Measurements from ENCODE around the gene RILPL1. TPM values are rescaled to one million over a fixed set of nuclear protein-coding genes. Genes with fewer than 3 reads are reported as not detected.

RILPL1 gene
- total and polyA plus RNA-seq, 9 of the 15 experiments (the other 6 are each of a cell fraction or from before 2014, with no cell fraction given), result 0.25 to 10.6 (median 8.6) TPM

- in situ Hi-C loops (cut with MboI) (no loop called here), intact Hi-C loops (cut with micrococcal nuclease) (no loop called here)
- Histone ChIP-seq H3K79me2 (ENCODE audit: control insufficient read depth, insufficient read depth, low read length) (no peaks in the 10 kb centered on the region), H3K4me2 (ENCODE audit: insufficient read depth, low read length) (no peak overlapping the region), H2AFZ (ENCODE audit: low read depth, low read length) (no peak overlapping the region), H3K27me3 (ENCODE audit: control insufficient read depth in 2 of 2, insufficient read depth in 2 of 2, low read length in 2 of 2) (no peaks in the 10 kb centered on the region), H3K4me3 (no peak overlapping the region), H3K9me3 (replicated peaks; ENCODE audit: control insufficient read depth, insufficient read depth, low read depth, low read length) (no peaks in the 10 kb centered on the region), H4K20me1 (replicated peaks; ENCODE audit: control insufficient read depth, insufficient read depth, low read length) (no peaks in the 10 kb centered on the region), H3K4me1 (replicated peaks in 1 of 2; ENCODE audit: control insufficient read depth in 2 of 2, insufficient read depth in 2 of 2, low read length in 2 of 2) (peaks cover 0 to 14% of the 10 kb centered on the region in 2 experiments; a peak in 1 of 5 replicates), H3K9me1 (ENCODE audit: control insufficient read depth, insufficient read depth, low read length) (no peaks in the 10 kb centered on the region), H3K36me3 (ENCODE audit: control insufficient read depth, insufficient read depth, low read length) (peaks cover 23% of the 10 kb centered on the region; the same call in 1 of the 3 replicates), H3K9ac (ENCODE audit: insufficient read depth in 1 of 2, low read depth in 2 of 2, low read length in 2 of 2) (no peak overlapping the region), H3K27ac (ENCODE audit: extremely low read depth, low read depth, low read length) (no peak overlapping the region)
- no TSS peak for BruUV-seq (replicated peaks)
- DNase-seq (ENCODE audit: extremely low read depth in 1 of 4, low spot score in 3 of 4), result no peak
- CTCF ChIA-PET (ENCODE audit: low intra/inter-chr PET ratio), result no interaction called here
- no peak for TF ChIP-seq CEBPZ (IDR thresholded peaks at IDR 0.05; ENCODE audit: borderline replicate concordance, low read depth, low read length)
- TF ChIP-seq MAFG (tag; conservative IDR thresholded peaks at IDR 0.05), result no peak
- no peak for TF ChIP-seq ZNF592 (IDR thresholded peaks at IDR 0.05)
- no peak for TF ChIP-seq FOXP1 (CRISPR knock-in tag; IDR thresholded peaks at IDR 0.05)
- TF ChIP-seq CBX3 (IDR thresholded peaks at IDR 0.05; ENCODE audit: borderline replicate concordance in 1 of 2, low read length in 2 of 2), result no peak
- no peak for TF ChIP-seq ZNF511 (CRISPR knock-in tag; IDR thresholded peaks at IDR 0.05)
- TF ChIP-seq HNRNPH1 (optimal IDR thresholded peaks at IDR 0.05; ENCODE audit: low read depth, low read length), result no peak
- no peak for TF ChIP-seq HEY1 (CRISPR knock-in tag; IDR thresholded peaks at IDR 0.05; ENCODE audit: borderline replicate concordance)
- TF ChIP-seq TRIM24 (IDR thresholded peaks at IDR 0.05), result no peak
- no peak for TF ChIP-seq ZNF436 (CRISPR knock-in tag; IDR thresholded peaks at IDR 0.05)
- TF ChIP-seq RCOR1 (IDR thresholded peaks at IDR 0.05; ENCODE audit: borderline replicate concordance in 1 of 2, low read depth in 2 of 2, low read length in 2 of 2), result no peak
- no peak for TF ChIP-seq ZNF764 (CRISPR knock-in tag; IDR thresholded peaks at IDR 0.05; ENCODE audit: low read depth)
- WGBS (ENCODE audit: insufficient coverage, low coverage, missing lambda C conversion rate), result 82% methylated on average over 12 of the region's 12 CpGs
- ATAC-seq, result no peak
- no peak for FAIRE-seq
- POLR2A ChIA-PET, result no interaction called here
Observed at GRCh38 chr12:123502163-123502704, 31.3 kb downstream of the RILPL1 start.

All from K562 (cell line).